Progenitor cell of endocrine pancreas (in vitro differentiated cells): ENCODE measurements around the gene LRRC58. TPM values are rescaled to one million over a fixed set of nuclear protein-coding genes. Genes with fewer than 3 reads are reported as not detected.
A peak's percentile ranks its signal among the peaks of the same experiment; 100 is the strongest.

Experiments
- DNase-seq: peaks from one replicate; pipeline ENCODE4 v3.0.0; 2021; ENCODE audit warnings: low spot score; ENCODE audit not compliant: unreplicated experiment
- H3K27ac Mint-ChIP-seq: 2 replicates; pipeline ENCODE4 v1.8.0; 2021; ENCODE audit warnings: mild to moderate bottlenecking, moderate library complexity, mixed read lengths
- H3K27me3 Mint-ChIP-seq: 2 replicates; pipeline ENCODE4 v1.8.0; 2021; ENCODE audit warnings: mixed read lengths
- H3K36me3 Mint-ChIP-seq: 2 replicates; pipeline ENCODE4 v1.8.0; 2022; ENCODE audit warnings: mixed read lengths; ENCODE audit not compliant: insufficient read depth
- H3K4me1 Mint-ChIP-seq: 2 replicates; pipeline ENCODE4 v1.8.0; 2021; ENCODE audit warnings: low read depth, mixed read lengths
- H3K4me3 Mint-ChIP-seq: 2 replicates; pipeline ENCODE4 v1.8.0; 2021; ENCODE audit warnings: low read depth, mild to moderate bottlenecking, moderate library complexity, mixed read lengths
- H3K9me3 Mint-ChIP-seq: 2 replicates; pipeline ENCODE4 v1.8.0; 2021; ENCODE audit warnings: low read depth, mixed read lengths
- total RNA-seq: library from RNA; stranded (reverse); gene quantifications from 2 replicates; pipeline ENCODE4 v1.2.1, GENCODE V29; 2021
- TF ChIP-seq, protein P1 (sequence below): fragments of 200-600 bp; sonication (generic); IDR thresholded peaks from one replicate; pipeline ENCODE4 v1.5.0; 2021; ENCODE audit warnings: antibody characterized with exemption, mild to moderate bottlenecking; ENCODE audit not compliant: unreplicated experiment

LRRC58 gene
- total RNA-seq, 1 donor from 2014 or later: 14.0 TPM

- TF ChIP-seq, protein P1, sequence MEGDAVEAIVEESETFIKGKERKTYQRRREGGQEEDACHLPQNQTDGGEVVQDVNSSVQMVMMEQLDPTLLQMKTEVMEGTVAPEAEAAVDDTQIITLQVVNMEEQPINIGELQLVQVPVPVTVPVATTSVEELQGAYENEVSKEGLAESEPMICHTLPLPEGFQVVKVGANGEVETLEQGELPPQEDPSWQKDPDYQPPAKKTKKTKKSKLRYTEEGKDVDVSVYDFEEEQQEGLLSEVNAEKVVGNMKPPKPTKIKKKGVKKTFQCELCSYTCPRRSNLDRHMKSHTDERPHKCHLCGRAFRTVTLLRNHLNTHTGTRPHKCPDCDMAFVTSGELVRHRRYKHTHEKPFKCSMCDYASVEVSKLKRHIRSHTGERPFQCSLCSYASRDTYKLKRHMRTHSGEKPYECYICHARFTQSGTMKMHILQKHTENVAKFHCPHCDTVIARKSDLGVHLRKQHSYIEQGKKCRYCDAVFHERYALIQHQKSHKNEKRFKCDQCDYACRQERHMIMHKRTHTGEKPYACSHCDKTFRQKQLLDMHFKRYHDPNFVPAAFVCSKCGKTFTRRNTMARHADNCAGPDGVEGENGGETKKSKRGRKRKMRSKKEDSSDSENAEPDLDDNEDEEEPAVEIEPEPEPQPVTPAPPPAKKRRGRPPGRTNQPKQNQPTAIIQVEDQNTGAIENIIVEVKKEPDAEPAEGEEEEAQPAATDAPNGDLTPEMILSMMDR: no peak
- Mint-ChIP-seq H3K4me3 (no peak overlapping the region), H3K9me3 (no peaks in the 10 kb centered on the region), H3K36me3 (no peaks in the 10 kb centered on the region), H3K27ac (no peak overlapping the region), H3K27me3 (peaks cover 63% of the 10 kb centered on the region), H3K4me1 (no peaks in the 10 kb centered on the region)
- DNase-seq: no peak
Measured at GRCh38 chr3:120286465-120286864, 62.7 kb downstream of the LRRC58 start.

GRCh38 chr3:120285508-120285841, 63.7 kb downstream of the LRRC58 start:
- no peaks in the 10 kb centered on the region for H3K4me1 Mint-ChIP-seq
- H3K9me3 Mint-ChIP-seq: no peaks in the 10 kb centered on the region
- H3K36me3 Mint-ChIP-seq: no peaks in the 10 kb centered on the region
- no peak overlapping the region for H3K27ac Mint-ChIP-seq
- TF ChIP-seq, protein P1: no peak
- peak overlapping the region; percentile 55 for H3K4me3 Mint-ChIP-seq
- DNase-seq: no peak
- H3K27me3 Mint-ChIP-seq: peaks cover 70% of the 10 kb centered on the region

DNA sequence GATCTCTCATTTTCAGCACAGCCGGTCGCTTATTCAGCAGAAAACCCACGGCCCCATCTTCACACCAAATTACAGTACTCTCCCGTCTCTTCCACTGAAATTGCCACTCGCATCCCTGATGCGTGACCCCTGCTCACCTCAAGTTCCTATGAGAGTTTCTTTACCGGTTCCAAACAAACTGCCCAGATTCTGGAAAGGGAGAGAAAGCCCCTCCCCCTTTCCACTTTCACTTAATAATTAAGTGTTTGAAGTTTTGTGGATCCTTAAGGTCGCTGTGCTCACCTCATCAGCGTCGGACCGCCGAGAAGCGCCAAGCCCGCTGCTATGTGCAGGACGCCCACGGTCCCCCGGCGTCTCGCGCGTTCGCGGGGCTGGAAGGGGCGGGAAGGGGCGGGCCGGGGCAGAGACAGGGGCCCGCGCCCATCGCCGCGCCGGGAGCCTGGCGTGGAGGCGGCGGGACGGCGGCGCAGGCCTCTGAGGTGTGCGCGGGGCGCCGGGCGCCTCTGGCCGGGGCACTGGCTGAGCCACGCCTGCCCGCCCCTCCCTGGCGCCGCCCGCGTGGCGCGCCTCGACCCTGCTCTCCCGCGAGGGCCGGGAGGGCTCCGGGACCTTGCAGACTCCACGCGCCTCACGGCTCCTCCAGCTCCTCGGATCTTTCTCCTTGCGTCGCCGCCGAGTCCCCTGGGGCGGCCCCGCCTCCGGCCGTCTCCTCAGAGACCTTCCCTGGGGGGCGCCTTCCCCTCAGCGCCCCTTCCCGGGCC, 64.2 kb downstream of the LRRC58 start, which contains the start of gene GPR156:
Gene GPR156 (minus strand): TSS at position 476 of the 761 bp plus-strand sequence. CDS start 41,124 bp downstream, outside the sequence.
- peak within 1 kb of the TSS; percentile 61 for H3K4me3 Mint-ChIP-seq
- no peaks in the 10 kb centered on the region for H3K9me3 Mint-ChIP-seq
- H3K4me1 Mint-ChIP-seq: no peaks in the 10 kb centered on the region
- peak; percentile 25 for DNase-seq
- no peaks in the 10 kb centered on the region for H3K36me3 Mint-ChIP-seq
- peaks cover 70% of the 10 kb centered on the region for H3K27me3 Mint-ChIP-seq
- no peak within 1 kb of the TSS for H3K27ac Mint-ChIP-seq
- TF ChIP-seq, protein P1: no peak

- Mint-ChIP-seq H3K27me3 (peaks cover 54% of the 10 kb centered on the region), H3K27ac (no peak overlapping the region), H3K36me3 (no peaks in the 10 kb centered on the region), H3K9me3 (peaks cover 3% of the 10 kb centered on the region), H3K4me3 (no peak overlapping the region), H3K4me1 (no peaks in the 10 kb centered on the region)
- DNase-seq: no peak
- TF ChIP-seq, protein P1: no peak
Measured at GRCh38 chr3:120281261-120281660, 67.9 kb downstream of the LRRC58 start.

DNA sequence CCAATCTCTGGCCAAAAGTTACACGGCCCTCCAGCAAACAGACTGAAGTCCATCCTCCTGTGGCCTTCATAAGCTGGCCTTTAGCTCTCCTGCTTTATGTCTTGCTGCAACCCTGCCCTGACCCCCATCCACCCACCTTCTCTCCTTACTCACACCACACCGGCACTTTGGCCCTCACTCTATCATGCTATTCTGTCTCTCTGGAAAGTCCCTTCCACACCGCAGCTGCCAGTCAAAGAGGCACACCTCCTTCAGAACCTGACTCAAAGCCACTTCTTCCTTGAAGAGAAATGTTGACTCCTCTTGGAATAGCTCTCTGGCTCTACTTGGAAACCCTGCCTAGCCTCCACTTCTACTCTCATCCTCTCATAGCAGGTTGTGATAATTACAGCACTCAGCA, 68.6 kb downstream of the LRRC58 start:
- peaks cover 51% of the 10 kb centered on the region for H3K27me3 Mint-ChIP-seq
- peaks cover 3% of the 10 kb centered on the region for H3K9me3 Mint-ChIP-seq
- TF ChIP-seq, protein P1: no peak
- H3K36me3 Mint-ChIP-seq: no peaks in the 10 kb centered on the region
- no peaks in the 10 kb centered on the region for H3K4me1 Mint-ChIP-seq
- no peak overlapping the region for H3K4me3 Mint-ChIP-seq
- no peak overlapping the region for H3K27ac Mint-ChIP-seq
- no peak for DNase-seq
